GM12878 (cell line): ENCODE measurements around the gene RNF181. TPM values are rescaled to one million over a fixed set of nuclear protein-coding genes. Genes with fewer than 3 reads are reported as not detected.

ENCODE experiments used
- ATAC-seq: fragments of 200-7000 bp; cut with Tn5 transposase; 3 replicates; pipeline ENCODE4 v1.9.1; 2020; ENCODE audit warnings: mild to moderate bottlenecking, moderate library complexity
- BruUV-seq: library from RNA; stranded (reverse); fragments of 400-500 nt; replicated peaks from 2 replicates; lab custom pipeline; 2021; lab: Mats Ljungman, UMichigan
- CTCF ChIA-PET: fragments of 300-600 bp; sonication (Branson Sonifier 250); formaldehyde crosslinking; extraction: SDS; loops from one replicate; lab custom pipeline; 2021; ENCODE audit warnings: inconsistent platforms; lab: Yijun Ruan, JAX
- POLR2A ChIA-PET: fragments of 350-600 bp; formaldehyde crosslinking; extraction: SDS; loops from one replicate; lab custom pipeline; 2021; ENCODE audit warnings: inconsistent platforms; lab: Charles Lee
- RAD21 ChIA-PET: fragments of 300-600 bp; sonication (Branson Sonifier 250); formaldehyde crosslinking; loops from one replicate; lab custom pipeline; 2023; ENCODE audit warnings: antibody characterized with exemption; ENCODE audit not compliant: unreplicated experiment; lab: Charles Lee
- SMC1A ChIA-PET: fragments of 300-600 bp; sonication (Branson Sonifier 250); formaldehyde crosslinking; loops from one replicate; lab custom pipeline; 2023; ENCODE audit not compliant: unreplicated experiment, uncharacterized antibody; lab: Charles Lee
- DNase-seq: peaks from one replicate; pipeline ENCODE4 v3.0.0-alpha.2; 2011; ENCODE audit warnings: low read depth, low spot score
- FAIRE-seq: peaks from 3 replicates; lab custom pipeline; 2011; peaks lifted over from hg19 to GRCh38; lab: Jason Lieb, UNC
- H2AFZ ChIP-seq: 2 replicates; pipeline ENCODE4 v1.6.0; 2011; ENCODE audit warnings: low read depth, low read length, control low read depth; ENCODE audit not compliant: control insufficient read depth
- H3K27ac ChIP-seq: 2 replicates; pipeline ENCODE4 v1.5.1; 2011; ENCODE audit warnings: control low read depth; ENCODE audit not compliant: control insufficient read depth, insufficient read depth
- H3K27me3 ChIP-seq, 2 experiments: replicated peaks in 1 of 2; 2 replicates each; pipeline versions ENCODE4 v1.6.0 to v1.6.1; 2011; ENCODE audit warnings: low read length in 1 of 2; ENCODE audit not compliant: control insufficient read depth in 2 of 2, insufficient read depth in 2 of 2
- H3K36me3 ChIP-seq, 2 experiments: 2 replicates each; pipeline ENCODE4 v1.5.1; 2011; ENCODE audit warnings: low read length in 1 of 2; ENCODE audit not compliant: control insufficient read depth in 2 of 2, insufficient read depth in 2 of 2
- H3K4me1 ChIP-seq: 2 replicates; pipeline ENCODE4 v1.6.1; 2011; ENCODE audit warnings: mild to moderate bottlenecking, low read length, moderate library complexity, mixed read lengths; ENCODE audit not compliant: control insufficient read depth, insufficient read depth
- H3K4me2 ChIP-seq: 2 replicates; pipeline ENCODE4 v1.6.0; 2011; ENCODE audit warnings: control low read depth; ENCODE audit not compliant: control insufficient read depth, insufficient read depth
- H3K4me3 ChIP-seq: fragments of 200-600 bp; sonication (generic); 2 replicates; pipeline ENCODE4 v1.5.1; 2016
- H3K79me2 ChIP-seq: 2 replicates; pipeline ENCODE4 v1.6.0; 2011; ENCODE audit warnings: low read length; ENCODE audit not compliant: control insufficient read depth, insufficient read depth
- H3K9ac ChIP-seq: 2 replicates; pipeline ENCODE4 v1.8.0; 2011; ENCODE audit warnings: low read length, control low read depth, mixed read lengths; ENCODE audit not compliant: control insufficient read depth, insufficient read depth
- H3K9me3 ChIP-seq: replicated peaks from 3 replicates; pipeline ENCODE4 v1.5.1; 2011; ENCODE audit warnings: mild to moderate bottlenecking, low read length; ENCODE audit not compliant: control insufficient read depth, insufficient read depth
- H4K20me1 ChIP-seq: 2 replicates; pipeline ENCODE4 v1.6.0; 2011; ENCODE audit not compliant: control insufficient read depth, insufficient read depth
- ATF3 ChIP-seq: IDR thresholded peaks from 2 replicates; pipeline ENCODE4 v1.6.1; 2011; ENCODE audit warnings: low read depth, mild to moderate bottlenecking, low read length, moderate library complexity, borderline replicate concordance; ENCODE audit errors: extremely low read depth
- BMI1 ChIP-seq: fragments of 450-650 bp; IDR thresholded peaks from 2 replicates; pipeline ENCODE4 v1.6.1; 2016; ENCODE audit warnings: mild to moderate bottlenecking, moderate library complexity, borderline replicate concordance
- CEBPB ChIP-seq, 2 experiments: fragments of 150-350 bp in 1 of 2; IDR thresholded peaks; 2 replicates each; pipeline ENCODE4 v1.6.1; 2012 to 2014; ENCODE audit warnings: low read depth in 2 of 2, low read length in 2 of 2, borderline replicate concordance in 1 of 2, inconsistent platforms in 1 of 2
- DPF2 ChIP-seq: fragments of 450-650 bp; IDR thresholded peaks from 2 replicates; pipeline ENCODE4 v1.6.1; 2017; ENCODE audit warnings: mild to moderate bottlenecking
- IKZF2 ChIP-seq, 2 experiments: fragments of 450-650 bp; IDR thresholded peaks; 2 replicates each; pipeline ENCODE4 v1.6.1; 2017; ENCODE audit warnings: mild to moderate bottlenecking in 2 of 2, moderate library complexity in 2 of 2
- MLLT1 ChIP-seq: fragments of 450-650 bp; IDR thresholded peaks from 2 replicates; pipeline ENCODE4 v1.6.1; 2016; ENCODE audit warnings: mild to moderate bottlenecking
- MYB ChIP-seq: fragments of 150-350 bp; IDR thresholded peaks from 2 replicates; pipeline ENCODE4 v1.6.1; 2014; ENCODE audit warnings: mild to moderate bottlenecking, low read depth, low read length, borderline replicate concordance
- NR2C2 ChIP-seq: IDR thresholded peaks from 2 replicates; pipeline ENCODE4 v1.6.1; 2011; ENCODE audit warnings: borderline replicate concordance, low read depth; ENCODE audit not compliant: control insufficient read depth, insufficient read length
- POLR2AphosphoS5 ChIP-seq: IDR thresholded peaks from 2 replicates; pipeline ENCODE4 v1.6.1; 2011; ENCODE audit warnings: mild to moderate bottlenecking, low read length, inconsistent platforms
- RAD51 ChIP-seq: fragments of 450-650 bp; IDR thresholded peaks from 2 replicates; pipeline ENCODE4 v1.6.1; 2016; ENCODE audit warnings: moderate library complexity, mild to moderate bottlenecking, inconsistent platforms
- RBBP5 ChIP-seq: fragments of 200-600 bp; sonication (generic); conservative IDR thresholded peaks from 2 replicates; pipeline ENCODE4 v1.6.1; 2016
- ZBTB11 ChIP-seq: fragments of 450-650 bp; formaldehyde crosslinking; IDR thresholded peaks from 2 replicates; pipeline ENCODE4 v1.5.0; 2022; ENCODE audit warnings: mild to moderate bottlenecking, missing genetic modification characterization
- ZNF622 ChIP-seq: fragments of 450-650 bp; IDR thresholded peaks from 2 replicates; pipeline ENCODE4 v1.6.1; 2017; ENCODE audit warnings: mild to moderate bottlenecking, inconsistent platforms
- WGBS: methylation state at CpG from one replicate; pipeline ENCODE4 v1.1.6; 2016; ENCODE audit warnings: low lambda C conversion rate; ENCODE audit not compliant: insufficient replicate concordance, insufficient coverage; ENCODE audit errors: missing lambda C conversion rate; 5-methylcytosine and 5-hydroxymethylcytosine counted together
- in situ Hi-C: fragments of 300-500 bp; cut with MboI; formaldehyde crosslinking; loops from 9 replicates; pipeline ENCODE4 v1.14.3; 2018; ENCODE audit warnings: mixed read lengths
- intact Hi-C: fragments of 100-400 bp; cut with micrococcal nuclease; formaldehyde crosslinking; loops from one replicate; pipeline ENCODE4 v1.14.2; 2022; ENCODE audit not compliant: unreplicated experiment
- polyA plus RNA-seq, 11 experiments: library from polyadenylated mRNA; depleted of rRNA in 4 of 11; unstranded in 6 of 11; stranded (reverse) in 5 of 11; fragments of >200 nt; fragmentation: Nextera tagmentation in 4 of 11; fragmentation: Illumina TruSeq in 1 of 11; extraction: Ambion mirVana in 4 of 11; extraction: Trizol in 1 of 11; gene quantifications; 1 replicate in 1 of 11; 2 replicates in 10 of 11; pipeline versions ENCODE4 v1.2.1 to v1.2.3, GENCODE V29; 2011 to 2016; ENCODE audit warnings: inconsistent platforms in 2 of 11, missing spikeins in 2 of 11, low read depth in 1 of 11
- total RNA-seq, 4 experiments: library from RNA; depleted of rRNA in 3 of 4; stranded (reverse); fragments of >200 nt in 3 of 4; fragmentation: Illumina TruSeq in 1 of 4; extraction: Trizol in 1 of 4; gene quantifications; 2 replicates each; pipeline versions ENCODE4 v1.2.1 to v1.2.3, GENCODE V29; 2013 to 2021
- TF ChIP-seq, protein P1 (sequence below): IDR thresholded peaks from 2 replicates; pipeline ENCODE4 v1.6.1; 2012; ENCODE audit warnings: low read depth, low read length, improper control_type of control experiment

RNF181 gene
- total and polyA plus RNA-seq, 10 of the 15 experiments (the other 5 are each of a cell fraction or from before 2014, with no cell fraction given) = 101 to 409 (median 213) TPM

- ChIA-PET RAD21 (interaction anchor here (1.4 to 2.2 kb wide), 5 partner anchors 19 to 269 kb away, joined by 3 to 9 read pairs (median 7); partner anchors contain the start of genes MAT2A, SH2D6, TGOLN2 and VAMP8), CTCF (interaction anchor here (0.9 to 1.2 kb wide), 3 partner anchors 9 to 40 kb away, joined by 3 to 6 read pairs (median 4); no protein-coding TSS in a partner anchor), SMC1A (interaction anchor here (1.1 to 3.2 kb wide), 7 partner anchors 10 to 177 kb away, joined by 3 to 20 read pairs (median 6); partner anchors contain the start of genes C2orf68, GGCX, SH2D6 and VAMP8), POLR2A (interaction anchor here (0.6 to 3.8 kb wide), 12 partner anchors 8 to 243 kb away, joined by 3 to 57 read pairs (median 6); partner anchors contain the start of genes C2orf68, ELMOD3, GGCX and MAT2A)
- peak overlapping the region; percentile 95 for H3K9ac ChIP-seq
- no peaks in the 10 kb centered on the region for H3K27me3 ChIP-seq
- intact Hi-C loops = no loop called here
- H3K36me3 ChIP-seq = peaks cover 0 to 14% of the 10 kb centered on the region in 2 experiments; a peak in 3 of 4 replicates
- peak overlapping the region; percentile 97 for H3K4me3 ChIP-seq
- 92% methylated on average over 3 of the region's 3 CpGs for WGBS
- ATAC-seq = no peak
- TF ChIP-seq BMI1 = no peak
- TF ChIP-seq, protein P1, sequence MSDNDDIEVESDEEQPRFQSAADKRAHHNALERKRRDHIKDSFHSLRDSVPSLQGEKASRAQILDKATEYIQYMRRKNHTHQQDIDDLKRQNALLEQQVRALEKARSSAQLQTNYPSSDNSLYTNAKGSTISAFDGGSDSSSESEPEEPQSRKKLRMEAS = no peak
- TF ChIP-seq RAD51 = no peak
- TF ChIP-seq DPF2 = no peak
- no peak for TF ChIP-seq ZNF622
- no peak for TF ChIP-seq CEBPB (IDR thresholded peaks at IDR 0.05; ENCODE audit: borderline replicate concordance in 1 of 2, low read depth in 2 of 2, low read length in 2 of 2)
- no peak for TF ChIP-seq IKZF2 (IDR thresholded peaks at IDR 0.05)
- no peak for TF ChIP-seq ATF3
- TF ChIP-seq NR2C2 = no peak
- no peak for TF ChIP-seq ZBTB11 (CRISPR knock-in tag)
- TF ChIP-seq MLLT1 = no peak
- no peak for TF ChIP-seq MYB
- TF ChIP-seq POLR2AphosphoS5 = no peak
- no peak for TF ChIP-seq RBBP5
- peaks cover 9% of the 10 kb centered on the region for H3K4me1 ChIP-seq
- H3K27ac ChIP-seq = no peak overlapping the region
- DNase-seq = no peak
- H4K20me1 ChIP-seq = no peaks in the 10 kb centered on the region
- H3K79me2 ChIP-seq = peaks cover 28% of the 10 kb centered on the region
- FAIRE-seq = no peak
- H2AFZ ChIP-seq = no peak overlapping the region
- H3K4me2 ChIP-seq = peak overlapping the region; percentile 77
- H3K9me3 ChIP-seq = no peaks in the 10 kb centered on the region
- in situ Hi-C loops = no loop called here
- BruUV-seq = no TSS peak
Measured at GRCh38 chr2:85596486-85597143, 1.1 kb downstream of the RNF181 start.
